H9 (cell line): ENCODE measurements around the gene CHI3L2. TPM values are rescaled to one million over a fixed set of nuclear protein-coding genes. Genes with fewer than 3 reads are reported as not detected.

ENCODE experiments used
- DNase-seq: peaks from one replicate; pipeline ENCODE4 v3.0.0-alpha.2; 2017
- H2AFZ ChIP-seq: one replicate; pipeline ENCODE4 v1.6.1; 2013; ENCODE audit warnings: mild to moderate bottlenecking, low read length, control low read depth, moderate library complexity
- H2AK5ac ChIP-seq: 2 replicates; pipeline ENCODE4 v1.6.1; 2013; ENCODE audit warnings: low read length, control low read depth, mixed read lengths; ENCODE audit not compliant: insufficient read length
- H2BK120ac ChIP-seq: one replicate; pipeline ENCODE4 v1.6.1; 2013; ENCODE audit warnings: low read depth, mild to moderate bottlenecking, low read length, control low read depth, inconsistent platforms; ENCODE audit not compliant: poor library complexity, severe bottlenecking
- H2BK12ac ChIP-seq: 2 replicates; pipeline ENCODE4 v1.6.1; 2013; ENCODE audit warnings: low read length, control low read depth, mixed read lengths, low read depth; ENCODE audit not compliant: insufficient read length
- H2BK15ac ChIP-seq: 2 replicates; pipeline ENCODE4 v1.6.1; 2013; ENCODE audit warnings: low read depth, low read length, control low read depth
- H2BK20ac ChIP-seq: one replicate; pipeline ENCODE4 v1.6.1; 2013; ENCODE audit warnings: low read depth, mild to moderate bottlenecking, low read length, control low read depth, inconsistent platforms; ENCODE audit not compliant: poor library complexity, severe bottlenecking
- H2BK5ac ChIP-seq: 2 replicates; pipeline ENCODE4 v1.6.1; 2013; ENCODE audit warnings: low read length, control low read depth, mixed read lengths; ENCODE audit not compliant: insufficient read length
- H3K14ac ChIP-seq: 2 replicates; pipeline ENCODE4 v1.6.1; 2013; ENCODE audit warnings: low read length, control low read depth; ENCODE audit not compliant: insufficient read depth
- H3K18ac ChIP-seq: 2 replicates; pipeline ENCODE4 v1.6.1; 2013; ENCODE audit warnings: low read depth, mild to moderate bottlenecking, mixed read lengths, low read length, control low read depth; ENCODE audit not compliant: insufficient read length
- H3K23ac ChIP-seq: 2 replicates; pipeline ENCODE4 v1.6.1; 2013; ENCODE audit warnings: low read length, control low read depth, mixed read lengths, low read depth; ENCODE audit not compliant: insufficient read length
- H3K23me2 ChIP-seq: 2 replicates; pipeline ENCODE4 v1.6.1; 2013; ENCODE audit warnings: low read depth, mild to moderate bottlenecking, mixed read lengths, low read length, control low read depth; ENCODE audit not compliant: insufficient read length, poor library complexity, severe bottlenecking
- H3K27ac ChIP-seq: 2 replicates; pipeline ENCODE4 v1.5.1; 2013; ENCODE audit warnings: low read length, control low read depth, mixed read lengths, low read depth; ENCODE audit not compliant: insufficient read length
- H3K27me3 ChIP-seq: 2 replicates; pipeline ENCODE4 v1.6.1; 2013; ENCODE audit warnings: low read length, control low read depth, inconsistent platforms; ENCODE audit not compliant: insufficient read depth
- H3K4ac ChIP-seq: 2 replicates; pipeline ENCODE4 v1.6.1; 2013; ENCODE audit warnings: low read depth, mild to moderate bottlenecking, control low read depth, inconsistent platforms, low read length, moderate library complexity
- H3K4me1 ChIP-seq: 2 replicates; pipeline ENCODE4 v1.6.1; 2013; ENCODE audit warnings: low read length, control low read depth, inconsistent platforms; ENCODE audit not compliant: insufficient read depth
- H3K4me2 ChIP-seq: 2 replicates; pipeline ENCODE4 v1.6.1; 2013; ENCODE audit warnings: low read length, control low read depth, mixed read lengths; ENCODE audit not compliant: insufficient read length, insufficient read depth
- H3K56ac ChIP-seq: 2 replicates; pipeline ENCODE4 v1.6.1; 2013; ENCODE audit warnings: low read depth, mild to moderate bottlenecking, mixed read lengths, low read length, control low read depth; ENCODE audit not compliant: insufficient read length
- H3K79me1 ChIP-seq: 2 replicates; pipeline ENCODE4 v1.6.1; 2013; ENCODE audit warnings: low read depth, mild to moderate bottlenecking, moderate library complexity, low read length, control low read depth, inconsistent platforms; ENCODE audit not compliant: insufficient read depth, poor library complexity, severe bottlenecking
- H3K79me2 ChIP-seq: 2 replicates; pipeline ENCODE4 v1.6.1; 2013; ENCODE audit warnings: low read length, control low read depth, inconsistent platforms; ENCODE audit not compliant: insufficient read depth
- H3K9ac ChIP-seq: 2 replicates; pipeline ENCODE4 v1.6.1; 2013; ENCODE audit warnings: low read length, control low read depth, mixed read lengths; ENCODE audit not compliant: insufficient read length; ENCODE audit errors: extremely low read depth
- H3K9me3 ChIP-seq: one replicate; pipeline ENCODE4 v1.6.1; 2013; ENCODE audit warnings: low read depth, low read length, inconsistent platforms; ENCODE audit not compliant: control insufficient read depth
- H3T11ph ChIP-seq: one replicate; pipeline ENCODE4 v1.6.1; 2013; ENCODE audit warnings: mild to moderate bottlenecking, low read length, control low read depth, inconsistent platforms
- H4K20me1 ChIP-seq: one replicate; pipeline ENCODE4 v1.6.1; 2013; ENCODE audit not compliant: control insufficient read depth, insufficient read length, insufficient read depth
- H4K5ac ChIP-seq: 2 replicates; pipeline ENCODE4 v1.6.1; 2013; ENCODE audit warnings: low read depth, mild to moderate bottlenecking, mixed read lengths, low read length, control low read depth; ENCODE audit not compliant: insufficient read length
- H4K8ac ChIP-seq: replicated peaks from 2 replicates; pipeline ENCODE4 v1.6.1; 2013; ENCODE audit warnings: low read length, control low read depth, mixed read lengths, low read depth; ENCODE audit not compliant: insufficient read length
- H4K91ac ChIP-seq: 2 replicates; pipeline ENCODE4 v1.6.1; 2013; ENCODE audit warnings: low read depth, mild to moderate bottlenecking, moderate library complexity, mixed read lengths, low read length, control low read depth; ENCODE audit not compliant: insufficient read length
- H3K27ac Mint-ChIP-seq, 3 experiments: 2 replicates in 2 of 3; 3 replicates in 1 of 3; pipeline ENCODE4 v1.8.0; 2020 to 2021; ENCODE audit warnings: mixed read lengths in 3 of 3, mild to moderate bottlenecking in 1 of 3, moderate library complexity in 1 of 3
- H3K27me3 Mint-ChIP-seq: 2 replicates; pipeline ENCODE4 v1.8.0; 2021; ENCODE audit warnings: low read depth, mild to moderate bottlenecking, moderate library complexity, mixed read lengths
- H3K36me3 Mint-ChIP-seq, 3 experiments: 2 replicates in 2 of 3; 3 replicates in 1 of 3; pipeline ENCODE4 v1.8.0; 2020 to 2021; ENCODE audit warnings: low read depth in 3 of 3, mixed read lengths in 3 of 3; ENCODE audit not compliant: insufficient read depth in 1 of 3
- H3K4me1 Mint-ChIP-seq, 2 experiments: 2 replicates each; pipeline ENCODE4 v1.8.0; 2020; ENCODE audit warnings: mixed read lengths in 2 of 2
- H3K4me3 Mint-ChIP-seq, 2 experiments: 2 replicates in 1 of 2; 3 replicates in 1 of 2; pipeline ENCODE4 v1.8.0; 2020 to 2021; ENCODE audit warnings: mild to moderate bottlenecking in 2 of 2, mixed read lengths in 2 of 2, moderate library complexity in 1 of 2
- H3K9me3 Mint-ChIP-seq, 2 experiments: 2 replicates in 1 of 2; 3 replicates in 1 of 2; pipeline ENCODE4 v1.8.0; 2020; ENCODE audit warnings: mild to moderate bottlenecking in 2 of 2, mixed read lengths in 2 of 2, moderate library complexity in 1 of 2
- WGBS: extraction: QIAGEN DNeasy Blood & Tissue Kit; methylation state at CpG from one replicate; pipeline ENCODE4 v1.1.7; 2013; ENCODE audit warnings: missing lambda C conversion rate, low lambda C conversion rate, mixed read lengths; ENCODE audit not compliant: insufficient read length; ENCODE audit errors: extremely low coverage; 5-methylcytosine and 5-hydroxymethylcytosine counted together
- total RNA-seq: library from RNA; stranded (reverse); gene quantifications from 2 replicates; pipeline ENCODE4 v1.2.1, GENCODE V29; 2021
- TF ChIP-seq, protein P1 (sequence below): fragments of 200-600 bp; sonication (generic); conservative IDR thresholded peaks from 3 replicates; pipeline ENCODE4 v1.8.0; 2021; ENCODE audit warnings: antibody characterized with exemption, mild to moderate bottlenecking

Gene CHI3L2
- total RNA-seq, 1 experiment from 2014 or later, result not detected

DNA sequence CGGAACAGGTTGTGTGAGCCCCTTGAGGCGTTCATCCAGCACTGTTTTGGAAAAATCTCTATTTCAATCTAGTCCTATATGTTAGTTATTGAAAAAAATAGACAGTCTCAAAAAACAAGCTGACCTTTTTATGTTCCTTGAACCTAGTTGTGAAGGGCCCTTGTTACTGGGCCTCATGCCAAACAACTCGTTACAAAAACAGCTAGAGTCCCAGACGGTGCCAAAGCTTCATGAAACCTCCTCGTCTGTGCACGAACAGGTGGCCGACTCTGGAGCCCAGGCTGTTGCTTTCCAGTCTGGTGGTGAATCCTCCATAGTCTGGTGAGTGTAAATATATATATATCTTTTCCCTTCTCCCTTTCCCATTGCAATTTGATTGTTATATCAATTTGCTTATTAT lies 63.1 kb downstream of the CHI3L2 start, which contains the start of gene CHIA:
Gene CHIA, plus strand, starts transcription at position 222 of the 400 bp plus-strand sequence. CDS start 19,617 bp downstream, outside the sequence.
- no peak within 1 kb of the TSS for H3K4me3 Mint-ChIP-seq
- Histone ChIP-seq H3T11ph (no peak within 1 kb of the TSS), H4K91ac (no peak within 1 kb of the TSS), H2BK12ac (no peak within 1 kb of the TSS), H4K8ac (no peak within 1 kb of the TSS), H4K20me1 (no peaks in the 10 kb centered on the region), H3K79me2 (no peaks in the 10 kb centered on the region), H2AFZ (no peak within 1 kb of the TSS), H3K9me3 (no peaks in the 10 kb centered on the region), H3K56ac (no peak within 1 kb of the TSS), H3K23ac (no peak within 1 kb of the TSS), H3K4me2 (no peak within 1 kb of the TSS), H2BK20ac (no peak within 1 kb of the TSS), H3K18ac (no peak within 1 kb of the TSS), H2BK120ac (no peak within 1 kb of the TSS), H3K14ac (no peak within 1 kb of the TSS), H3K23me2 (no peaks in the 10 kb centered on the region), H3K27ac (no peak within 1 kb of the TSS), H2AK5ac (no peak within 1 kb of the TSS), H4K5ac (no peak within 1 kb of the TSS), H3K27me3 (no peaks in the 10 kb centered on the region), H3K79me1 (no peaks in the 10 kb centered on the region), H2BK15ac (no peak within 1 kb of the TSS), H3K9ac (no peak within 1 kb of the TSS), H3K4ac (no peak within 1 kb of the TSS), H3K4me1 (no peaks in the 10 kb centered on the region), H2BK5ac (no peak within 1 kb of the TSS)
- H3K4me1 Mint-ChIP-seq, result no peaks in the 10 kb centered on the region
- WGBS, result no CpG with 5 or more reads among the region's 7 CpGs
- H3K9me3 Mint-ChIP-seq, result peaks cover 0 to 2% of the 10 kb centered on the region in 2 experiments; a peak in 2 of 5 replicates
- no peaks in the 10 kb centered on the region for H3K27me3 Mint-ChIP-seq
- no peak for DNase-seq
- TF ChIP-seq, protein P1, sequence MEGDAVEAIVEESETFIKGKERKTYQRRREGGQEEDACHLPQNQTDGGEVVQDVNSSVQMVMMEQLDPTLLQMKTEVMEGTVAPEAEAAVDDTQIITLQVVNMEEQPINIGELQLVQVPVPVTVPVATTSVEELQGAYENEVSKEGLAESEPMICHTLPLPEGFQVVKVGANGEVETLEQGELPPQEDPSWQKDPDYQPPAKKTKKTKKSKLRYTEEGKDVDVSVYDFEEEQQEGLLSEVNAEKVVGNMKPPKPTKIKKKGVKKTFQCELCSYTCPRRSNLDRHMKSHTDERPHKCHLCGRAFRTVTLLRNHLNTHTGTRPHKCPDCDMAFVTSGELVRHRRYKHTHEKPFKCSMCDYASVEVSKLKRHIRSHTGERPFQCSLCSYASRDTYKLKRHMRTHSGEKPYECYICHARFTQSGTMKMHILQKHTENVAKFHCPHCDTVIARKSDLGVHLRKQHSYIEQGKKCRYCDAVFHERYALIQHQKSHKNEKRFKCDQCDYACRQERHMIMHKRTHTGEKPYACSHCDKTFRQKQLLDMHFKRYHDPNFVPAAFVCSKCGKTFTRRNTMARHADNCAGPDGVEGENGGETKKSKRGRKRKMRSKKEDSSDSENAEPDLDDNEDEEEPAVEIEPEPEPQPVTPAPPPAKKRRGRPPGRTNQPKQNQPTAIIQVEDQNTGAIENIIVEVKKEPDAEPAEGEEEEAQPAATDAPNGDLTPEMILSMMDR, result no peak
- H3K27ac Mint-ChIP-seq, result no peak within 1 kb of the TSS
- H3K36me3 Mint-ChIP-seq, result no peaks in the 10 kb centered on the region

Other genes starting within 250 kb of the CHI3L2 start
- gene DRAM2, start 87.6 kb upstream of the CHI3L2 start, total RNA-seq, result 33.6 and 34.4 TPM in 2 replicates
- 33.0 and 33.7 TPM in 2 replicates for gene CEPT1, start 87.5 kb upstream of the CHI3L2 start, total RNA-seq
- 0.11 and 0.29 TPM in 2 replicates for gene DENND2D, start 27.1 kb upstream of the CHI3L2 start, total RNA-seq
- not detected in 2 replicates for gene CHIA, start 63.1 kb downstream of the CHI3L2 start, total RNA-seq
- gene OVGP1, start 200.0 kb downstream of the CHI3L2 start, total RNA-seq, result 0.92 and 1.2 TPM in 2 replicates
- gene WDR77, start 221.5 kb downstream of the CHI3L2 start, total RNA-seq, result 70.9 and 74.2 TPM in 2 replicates
- gene ATP5PB, start 221.8 kb downstream of the CHI3L2 start, total RNA-seq, result 250 and 271 TPM in 2 replicates
- gene C1orf162, start 246.3 kb downstream of the CHI3L2 start, total RNA-seq, result 0.35 TPM in 1 of 2 replicates, not detected in the other